Measurements from ENCODE around the gene LPXN. TPM values are rescaled to one million over a fixed set of nuclear protein-coding genes. Genes with fewer than 3 reads are reported as not detected.

The LPXN gene
- total RNA-seq, 1 donor, result 14.7 TPM

- H3K4me3 ChIP-seq (ENCODE audit: low read depth, low read length), result no peak overlapping the region
- no peak for TF ChIP-seq CTCF (IDR thresholded peaks at IDR 0.05; ENCODE audit: insufficient read depth, low read length)
- no peak for DNase-seq (ENCODE audit: low read depth)
Measured at GRCh38 chr11:58597486-58598144, 22.0 kb upstream of the LPXN start.

- H3K4me3 ChIP-seq (ENCODE audit: low read depth, low read length), result no peak overlapping the region
- no peak for TF ChIP-seq CTCF (IDR thresholded peaks at IDR 0.05; ENCODE audit: insufficient read depth, low read length)
- no peak for DNase-seq (ENCODE audit: low read depth)
Measured at GRCh38 chr11:58596621-58597020, 21.0 kb upstream of the LPXN start.

- H3K4me3 ChIP-seq (ENCODE audit: low read depth, low read length), result no peak overlapping the region
- TF ChIP-seq CTCF (IDR thresholded peaks at IDR 0.05; ENCODE audit: insufficient read depth, low read length), result no peak
- DNase-seq (ENCODE audit: low read depth), result no peak
Measured at GRCh38 chr11:58594826-58595225, 19.2 kb upstream of the LPXN start.

- no peak for TF ChIP-seq CTCF (IDR thresholded peaks at IDR 0.05; ENCODE audit: insufficient read depth, low read length)
- H3K4me3 ChIP-seq (ENCODE audit: low read depth, low read length), result no peak overlapping the region
- DNase-seq (ENCODE audit: low read depth), result no peak
Measured at GRCh38 chr11:58592760-58593472, 17.3 kb upstream of the LPXN start.

- H3K4me3 ChIP-seq (ENCODE audit: low read depth, low read length), result no peak overlapping the region
- DNase-seq (ENCODE audit: low read depth), result no peak
- TF ChIP-seq CTCF (IDR thresholded peaks at IDR 0.05; ENCODE audit: insufficient read depth, low read length), result no peak
Measured at GRCh38 chr11:58591659-58592058, 16.0 kb upstream of the LPXN start.

GRCh38 chr11:58586998-58587397, 11.3 kb upstream of the LPXN start:
- TF ChIP-seq CTCF (IDR thresholded peaks at IDR 0.05; ENCODE audit: insufficient read depth, low read length), result no peak
- H3K4me3 ChIP-seq (ENCODE audit: low read depth, low read length), result no peak overlapping the region
- DNase-seq (ENCODE audit: low read depth), result no peak

All from fibroblast of the aortic adventitia (primary cell).